22Rv1 (cell line): Measurements from ENCODE around the gene ATP5F1D.

Source experiments
- CTCF ChIP-seq: fragments of 450-650 bp; IDR thresholded peaks from 2 replicates; pipeline ENCODE4 v1.5.1; 2017; ENCODE audit warnings: mild to moderate bottlenecking
- ZFX ChIP-seq: fragments of 450-650 bp; IDR thresholded peaks from 2 replicates; pipeline ENCODE4 v1.6.1; 2017; ENCODE audit warnings: antibody characterized with exemption, borderline replicate concordance

GRCh38 chr19:1283917-1284292 is 42.4 kb downstream of the ATP5F1D start:
- TF ChIP-seq CTCF = no peak
- no peak for TF ChIP-seq ZFX
